Ectodermal cell (in vitro differentiated cells): ENCODE measurements around the gene GFY.
"Not testable (repeated sequence)": the region's sequence is repeated elsewhere in the genome, so short reads cannot be mapped to it uniquely, and the experiment has no call there.

Experiments
- H3K27ac ChIP-seq: 2 replicates; pipeline ENCODE4 v1.7.0; 2013; ENCODE audit warnings: mild to moderate bottlenecking, low read depth, low read length; ENCODE audit not compliant: insufficient read depth, poor library complexity, severe bottlenecking
- H3K27me3 ChIP-seq: 2 replicates; pipeline ENCODE4 v1.7.0; 2013; ENCODE audit warnings: mild to moderate bottlenecking, low read length; ENCODE audit not compliant: insufficient read depth, control insufficient read depth, poor library complexity, severe bottlenecking
- H3K36me3 ChIP-seq: one replicate; pipeline ENCODE4 v1.7.0; 2013; ENCODE audit warnings: low read length; ENCODE audit not compliant: control insufficient read depth, insufficient read depth
- H3K4me1 ChIP-seq: one replicate; pipeline ENCODE4 v1.7.0; 2013; ENCODE audit warnings: low read length; ENCODE audit not compliant: control insufficient read depth, insufficient read depth
- H3K4me3 ChIP-seq: 2 replicates; pipeline ENCODE4 v1.7.0; 2013; ENCODE audit warnings: low read depth, low read length, control low read depth; ENCODE audit not compliant: insufficient read depth
- H3K9me3 ChIP-seq: 2 replicates; pipeline ENCODE4 v1.7.0; 2013; ENCODE audit warnings: mild to moderate bottlenecking, low read length, moderate library complexity; ENCODE audit not compliant: control insufficient read depth
- WGBS, 2 experiments: methylation state at CpG; one replicate each; pipeline ENCODE4 v1.1.7; 2013; ENCODE audit warnings: missing lambda C conversion rate in 2 of 2; 5-methylcytosine and 5-hydroxymethylcytosine counted together

The GFY gene

DNA sequence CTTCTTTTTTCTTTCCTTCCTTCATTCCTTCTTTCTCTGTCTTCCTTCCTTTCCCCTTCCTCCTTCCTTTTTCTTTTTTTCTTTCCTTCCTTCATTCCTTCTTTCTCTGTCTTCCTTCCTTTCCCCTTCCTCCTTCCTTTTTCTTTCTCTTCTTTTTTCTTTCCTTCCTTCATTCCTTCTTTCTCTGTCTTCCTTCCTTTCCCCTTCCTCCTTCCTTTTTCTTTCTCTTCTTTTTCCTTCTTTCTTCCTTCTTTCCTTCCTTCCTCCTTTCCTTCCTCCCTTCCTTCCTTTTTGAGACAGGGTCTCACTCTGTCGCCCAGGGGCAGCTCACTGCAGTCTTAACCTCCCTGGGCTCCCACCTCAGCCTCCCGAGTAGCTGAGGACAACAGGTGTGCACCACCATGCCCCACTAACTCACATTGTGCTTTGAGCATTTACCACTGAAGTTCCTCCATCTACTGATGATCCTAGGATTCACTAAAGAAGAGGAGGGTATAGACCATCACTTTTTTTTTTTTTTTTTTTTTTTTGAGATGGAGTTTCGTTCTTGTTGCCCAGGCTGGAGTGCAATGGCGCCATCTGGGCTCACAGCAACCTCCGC, 19.0 kb downstream of the GFY start:
- not testable (repeated sequence) for H3K9me3 ChIP-seq, H3K4me3 ChIP-seq, H3K4me1 ChIP-seq, H3K27ac ChIP-seq
- Histone ChIP-seq H3K36me3 (peaks cover 14% of the 10 kb centered on the region), H3K27me3 (peaks cover 36% of the 10 kb centered on the region)
- WGBS, 2 experiments: 93 to 95% methylated on average over 5 of the region's 5 CpGs

DNA sequence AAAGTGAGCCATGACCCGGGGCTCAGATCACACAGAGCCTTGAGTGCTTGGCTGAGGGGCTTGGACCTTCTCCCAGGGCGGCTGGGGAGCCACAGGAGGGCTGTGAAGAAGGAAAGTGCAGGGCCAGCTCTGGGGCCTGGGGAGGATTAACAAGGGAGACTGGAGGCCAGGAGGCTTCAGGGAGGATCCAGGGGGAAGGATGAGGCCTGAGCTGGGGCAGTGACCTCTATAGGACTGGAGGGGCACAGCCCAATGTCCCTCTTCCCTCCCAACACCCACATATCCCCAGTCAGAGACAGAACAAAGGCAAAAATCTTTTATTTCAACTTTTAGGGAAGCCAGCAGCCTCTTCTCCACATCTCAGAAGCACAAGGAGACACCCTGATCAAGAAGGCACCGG, 20.8 kb downstream of the GFY start:
- H3K27me3 ChIP-seq: peaks cover 18% of the 10 kb centered on the region
- H3K27ac ChIP-seq: no peak overlapping the region
- H3K4me1 ChIP-seq: peaks cover 15% of the 10 kb centered on the region
- peaks cover 19% of the 10 kb centered on the region for H3K36me3 ChIP-seq
- no peak overlapping the region for H3K4me3 ChIP-seq
- WGBS, 2 experiments: 77 to 82% methylated on average over 3 of the region's 3 CpGs
- no peaks in the 10 kb centered on the region for H3K9me3 ChIP-seq

GRCh38 chr19:49447485-49448431, 22.6 kb downstream of the GFY start:
- WGBS, 2 experiments: 89 to 92% methylated on average over 32 of the region's 32 CpGs
- Histone ChIP-seq H3K4me3 (no peak overlapping the region), H3K4me1 (peaks cover 6% of the 10 kb centered on the region), H3K27ac (no peak overlapping the region), H3K27me3 (peaks cover under 1% of the 10 kb centered on the region), H3K36me3 (peaks cover 19% of the 10 kb centered on the region), H3K9me3 (no peaks in the 10 kb centered on the region)

DNA sequence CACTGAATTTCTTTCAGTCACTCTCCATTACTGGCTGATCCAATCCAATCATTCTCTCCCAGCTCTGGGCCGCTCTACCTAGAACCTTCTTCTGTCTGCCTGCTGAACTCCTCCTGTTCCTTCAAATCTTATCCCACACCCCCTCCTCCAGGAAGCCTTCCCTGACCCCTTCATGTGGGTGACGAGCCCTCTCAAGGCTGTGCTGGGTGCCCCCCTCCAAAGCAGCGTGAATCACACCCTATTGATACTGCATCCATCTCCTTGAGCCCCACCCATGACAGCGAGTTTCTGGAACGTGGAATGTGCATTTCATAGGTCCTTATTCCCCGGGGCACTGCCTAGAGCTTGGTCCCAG, 23.2 kb downstream of the GFY start:
- Histone ChIP-seq H3K36me3 (peaks cover 19% of the 10 kb centered on the region), H3K4me3 (no peak overlapping the region), H3K27ac (no peak overlapping the region), H3K4me1 (peaks cover 6% of the 10 kb centered on the region), H3K27me3 (no peaks in the 10 kb centered on the region), H3K9me3 (no peaks in the 10 kb centered on the region)
- WGBS, 2 experiments: 94 to 96% methylated on average over 6 of the region's 6 CpGs

- Histone ChIP-seq H3K27me3 (no peaks in the 10 kb centered on the region), H3K36me3 (peaks cover 19% of the 10 kb centered on the region), H3K27ac (no peak overlapping the region), H3K9me3 (no peaks in the 10 kb centered on the region), H3K4me1 (peaks cover 6% of the 10 kb centered on the region), H3K4me3 (peak overlapping the region; percentile 96)
- WGBS, 2 experiments: 91 to 94% methylated on average over 7 of the region's 7 CpGs
Measured at GRCh38 chr19:49450405-49450804, 25.2 kb downstream of the GFY start.

DNA sequence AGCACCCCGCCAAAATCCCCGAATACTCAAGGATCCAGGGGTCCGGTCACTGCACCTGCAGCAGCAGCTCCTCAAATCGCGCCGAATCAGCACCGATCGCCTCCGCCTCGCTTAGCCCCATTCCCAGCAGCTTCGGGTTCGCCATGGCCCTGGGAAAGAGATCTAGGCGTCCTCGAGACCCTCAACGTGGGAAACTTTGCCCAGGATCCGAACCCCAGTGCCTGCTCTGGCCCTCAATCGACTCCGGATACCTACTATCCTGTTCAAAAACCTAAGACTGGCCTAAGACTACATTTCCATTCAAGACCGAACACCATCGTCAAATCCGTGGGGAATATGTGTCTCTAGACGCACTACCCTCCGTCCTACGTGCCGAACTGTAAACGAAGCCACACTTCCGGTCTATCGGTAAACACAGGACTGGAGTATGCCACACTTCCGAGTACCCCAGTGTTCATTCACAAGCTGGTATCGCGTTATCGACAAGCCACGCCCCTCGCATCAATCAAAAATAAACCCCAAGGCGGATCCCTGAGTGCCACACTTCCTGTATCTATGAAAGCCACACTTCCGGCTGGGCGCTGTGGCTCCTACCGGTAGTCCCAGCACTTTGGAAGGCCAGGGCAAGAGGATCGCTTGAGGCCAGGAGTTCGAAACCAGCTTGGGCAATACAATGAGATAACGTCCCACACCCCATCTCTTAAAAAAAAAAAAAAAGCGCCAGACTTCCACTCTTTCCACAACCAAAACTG, 26.4 kb downstream of the GFY start, which contains the start of gene PIH1D1:
PIH1D1 (minus strand) TSS at position 385 of the 752 bp plus-strand sequence; CDS start at position 145, 240 bp downstream.
- H3K36me3 ChIP-seq: peaks cover 19% of the 10 kb centered on the region
- H3K9me3 ChIP-seq: no peaks in the 10 kb centered on the region
- H3K27ac ChIP-seq: peak within 1 kb of the TSS; percentile 93
- H3K27me3 ChIP-seq: no peaks in the 10 kb centered on the region
- peak within 1 kb of the TSS; percentile 96 for H3K4me3 ChIP-seq
- 0 to 1% methylated on average over 42 of the region's 42 CpGs for WGBS, 2 experiments
- peaks cover 6% of the 10 kb centered on the region for H3K4me1 ChIP-seq

GRCh38 chr19:49453013-49453756, 28.0 kb downstream of the GFY start, which contains the start of gene ALDH16A1:
ALDH16A1 (plus strand) TSS chr19:49453225; CDS start chr19:49453332, 107 bp downstream.
- 0% methylated on average over 66 of the region's 66 CpGs for WGBS, 2 experiments
- peak within 1 kb of the TSS; percentile 88 for H3K4me3 ChIP-seq
- H3K36me3 ChIP-seq: peaks cover 15% of the 10 kb centered on the region
- no peaks in the 10 kb centered on the region for H3K9me3 ChIP-seq
- H3K27ac ChIP-seq: peak within 1 kb of the TSS; percentile 93
- H3K4me1 ChIP-seq: peaks cover 6% of the 10 kb centered on the region
- H3K27me3 ChIP-seq: no peaks in the 10 kb centered on the region

GRCh38 chr19:49453757-49454240, 28.6 kb downstream of the GFY start:
- H3K36me3 ChIP-seq: peaks cover 10% of the 10 kb centered on the region
- H3K27ac ChIP-seq: peak overlapping the region; percentile 93
- peak overlapping the region; percentile 88 for H3K4me3 ChIP-seq
- peaks cover 6% of the 10 kb centered on the region for H3K4me1 ChIP-seq
- 43 to 45% methylated on average over 10 of the region's 10 CpGs for WGBS, 2 experiments
- no peaks in the 10 kb centered on the region for H3K9me3 ChIP-seq
- no peaks in the 10 kb centered on the region for H3K27me3 ChIP-seq

GRCh38 chr19:49455773-49456172, 30.6 kb downstream of the GFY start:
- Histone ChIP-seq H3K4me3 (no peak overlapping the region), H3K27me3 (no peaks in the 10 kb centered on the region), H3K36me3 (peaks cover 12% of the 10 kb centered on the region), H3K4me1 (peaks cover under 1% of the 10 kb centered on the region), H3K27ac (no peak overlapping the region), H3K9me3 (no peaks in the 10 kb centered on the region)
- WGBS, 2 experiments: 95% methylated on average over 5 of the region's 5 CpGs
